ENCODE results near the gene SSBP3.

The SSBP3 gene

DNA sequence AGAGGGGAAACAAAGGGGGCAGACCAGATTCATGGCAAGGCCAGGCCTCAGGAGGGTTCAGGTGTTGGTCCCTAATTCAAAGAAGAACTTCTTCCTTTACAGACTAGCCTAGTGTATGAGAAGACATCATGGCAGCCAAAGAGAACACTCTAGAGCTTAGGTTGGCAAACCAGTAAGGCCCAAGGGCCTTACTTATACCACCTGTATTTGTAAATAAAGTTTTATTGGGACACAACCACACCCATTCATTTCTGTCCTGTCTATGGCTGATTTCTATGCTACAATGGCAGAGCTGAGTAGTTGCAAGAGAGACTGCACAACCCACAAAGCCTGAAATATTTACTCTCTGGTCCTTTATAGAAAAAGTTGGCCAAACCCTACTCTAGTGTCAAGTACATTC is 42.3 kb downstream of the SSBP3 start:
- no peaks in the 10 kb centered on the region for H3K4me1 ChIP-seq (ENCODE audit: low read length)
- H3K79me2 ChIP-seq (ENCODE audit: low read length) = no peaks in the 10 kb centered on the region
- no peaks in the 10 kb centered on the region for H3K36me3 ChIP-seq (replicated peaks; ENCODE audit: low read depth, low read length)
- no peak overlapping the region for H3K4me2 ChIP-seq (ENCODE audit: low read length)
- H3K9me3 ChIP-seq (ENCODE audit: insufficient read depth, low read length) = no peaks in the 10 kb centered on the region
- H3K27me3 ChIP-seq (ENCODE audit: low read depth, low read length) = no peaks in the 10 kb centered on the region
- no peak overlapping the region for H3K9ac ChIP-seq (ENCODE audit: low read length)
- no peak overlapping the region for H3K27ac ChIP-seq (ENCODE audit: low read length)
- H3K4me3 ChIP-seq (ENCODE audit: low read length) = no peak overlapping the region
- H2AFZ ChIP-seq (ENCODE audit: low read depth, low read length) = no peak overlapping the region
- no peaks in the 10 kb centered on the region for H4K20me1 ChIP-seq (ENCODE audit: insufficient read depth, low read length)
- TF ChIP-seq, protein P1, sequence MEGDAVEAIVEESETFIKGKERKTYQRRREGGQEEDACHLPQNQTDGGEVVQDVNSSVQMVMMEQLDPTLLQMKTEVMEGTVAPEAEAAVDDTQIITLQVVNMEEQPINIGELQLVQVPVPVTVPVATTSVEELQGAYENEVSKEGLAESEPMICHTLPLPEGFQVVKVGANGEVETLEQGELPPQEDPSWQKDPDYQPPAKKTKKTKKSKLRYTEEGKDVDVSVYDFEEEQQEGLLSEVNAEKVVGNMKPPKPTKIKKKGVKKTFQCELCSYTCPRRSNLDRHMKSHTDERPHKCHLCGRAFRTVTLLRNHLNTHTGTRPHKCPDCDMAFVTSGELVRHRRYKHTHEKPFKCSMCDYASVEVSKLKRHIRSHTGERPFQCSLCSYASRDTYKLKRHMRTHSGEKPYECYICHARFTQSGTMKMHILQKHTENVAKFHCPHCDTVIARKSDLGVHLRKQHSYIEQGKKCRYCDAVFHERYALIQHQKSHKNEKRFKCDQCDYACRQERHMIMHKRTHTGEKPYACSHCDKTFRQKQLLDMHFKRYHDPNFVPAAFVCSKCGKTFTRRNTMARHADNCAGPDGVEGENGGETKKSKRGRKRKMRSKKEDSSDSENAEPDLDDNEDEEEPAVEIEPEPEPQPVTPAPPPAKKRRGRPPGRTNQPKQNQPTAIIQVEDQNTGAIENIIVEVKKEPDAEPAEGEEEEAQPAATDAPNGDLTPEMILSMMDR (IDR thresholded peaks at IDR 0.05; ENCODE audit: low read depth, low read length) = no peak
- no peak for TF ChIP-seq EZH2phosphoT487 (IDR thresholded peaks at IDR 0.05; ENCODE audit: low read depth)

DNA sequence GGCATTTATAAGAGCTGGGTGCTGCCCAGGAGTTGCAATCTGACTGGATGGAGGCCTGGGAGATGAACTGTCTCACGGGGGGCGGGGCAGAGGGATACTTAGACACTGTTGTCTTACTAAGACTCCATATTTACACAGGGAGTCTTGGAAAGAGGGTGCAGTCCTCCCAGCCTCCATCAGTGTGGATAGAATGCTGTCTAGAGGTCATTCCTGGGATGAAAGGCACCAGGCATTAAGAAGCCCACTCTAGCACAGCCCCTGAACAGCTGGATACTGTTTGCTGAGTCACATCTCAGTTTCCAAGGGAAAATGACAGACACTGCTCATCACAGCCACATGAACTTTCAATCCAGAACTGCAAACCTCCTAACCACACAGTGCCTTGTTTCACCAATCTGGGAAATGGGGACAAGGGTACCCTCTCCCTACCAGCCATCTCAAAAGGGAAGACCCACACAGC is 43.3 kb downstream of the SSBP3 start:
- Histone ChIP-seq H3K4me1 (ENCODE audit: low read length) (no peaks in the 10 kb centered on the region), H3K27ac (ENCODE audit: low read length) (no peak overlapping the region)

DNA sequence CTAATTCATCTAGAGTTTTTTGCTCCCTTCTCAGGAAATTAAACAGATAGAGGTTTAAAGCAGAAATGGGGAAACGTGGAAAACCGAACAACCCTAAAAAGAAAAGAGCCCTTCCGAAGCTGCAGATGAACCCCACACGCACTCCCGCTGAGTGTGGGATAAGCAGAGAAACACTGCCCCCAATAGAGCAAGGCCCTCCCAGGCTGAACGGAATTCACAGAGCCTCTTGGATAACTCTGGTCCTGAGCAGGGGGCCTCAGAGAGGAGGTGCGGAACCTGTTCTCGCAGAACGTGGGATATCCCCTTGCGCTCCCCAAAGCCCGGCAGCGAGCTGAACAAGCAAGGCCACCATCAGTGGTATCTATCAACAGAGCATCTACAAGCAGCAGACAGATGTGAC is 44.9 kb downstream of the SSBP3 start:
- TF ChIP-seq, protein P1 (IDR thresholded peaks at IDR 0.05; ENCODE audit: low read depth, low read length) = no peak
- no peak for TF ChIP-seq EZH2phosphoT487 (IDR thresholded peaks at IDR 0.05; ENCODE audit: low read depth)
- Histone ChIP-seq H3K4me1 (ENCODE audit: low read length) (no peaks in the 10 kb centered on the region), H3K9ac (ENCODE audit: low read length) (no peak overlapping the region), H3K9me3 (ENCODE audit: insufficient read depth, low read length) (no peaks in the 10 kb centered on the region), H3K36me3 (replicated peaks; ENCODE audit: low read depth, low read length) (no peaks in the 10 kb centered on the region), H3K79me2 (ENCODE audit: low read length) (no peaks in the 10 kb centered on the region), H3K4me3 (ENCODE audit: low read length) (no peak overlapping the region), H3K27me3 (ENCODE audit: low read depth, low read length) (no peaks in the 10 kb centered on the region), H3K4me2 (ENCODE audit: low read length) (no peak overlapping the region), H3K27ac (ENCODE audit: low read length) (no peak overlapping the region), H4K20me1 (ENCODE audit: insufficient read depth, low read length) (no peaks in the 10 kb centered on the region), H2AFZ (ENCODE audit: low read depth, low read length) (no peak overlapping the region)

More for the DNA sequence above, 43.3 kb downstream of the SSBP3 start:
- Histone ChIP-seq H3K27me3 (ENCODE audit: low read depth, low read length) (no peaks in the 10 kb centered on the region), H4K20me1 (ENCODE audit: insufficient read depth, low read length) (no peaks in the 10 kb centered on the region), H3K9ac (ENCODE audit: low read length) (no peak overlapping the region), H3K4me3 (ENCODE audit: low read length) (no peak overlapping the region), H2AFZ (ENCODE audit: low read depth, low read length) (no peak overlapping the region), H3K79me2 (ENCODE audit: low read length) (no peaks in the 10 kb centered on the region), H3K9me3 (ENCODE audit: insufficient read depth, low read length) (no peaks in the 10 kb centered on the region), H3K4me2 (ENCODE audit: low read length) (no peak overlapping the region), H3K36me3 (replicated peaks; ENCODE audit: low read depth, low read length) (no peaks in the 10 kb centered on the region)
- TF ChIP-seq, protein P1 (IDR thresholded peaks at IDR 0.05; ENCODE audit: low read depth, low read length) = no peak
- TF ChIP-seq EZH2phosphoT487 (IDR thresholded peaks at IDR 0.05; ENCODE audit: low read depth) = no peak

DNA sequence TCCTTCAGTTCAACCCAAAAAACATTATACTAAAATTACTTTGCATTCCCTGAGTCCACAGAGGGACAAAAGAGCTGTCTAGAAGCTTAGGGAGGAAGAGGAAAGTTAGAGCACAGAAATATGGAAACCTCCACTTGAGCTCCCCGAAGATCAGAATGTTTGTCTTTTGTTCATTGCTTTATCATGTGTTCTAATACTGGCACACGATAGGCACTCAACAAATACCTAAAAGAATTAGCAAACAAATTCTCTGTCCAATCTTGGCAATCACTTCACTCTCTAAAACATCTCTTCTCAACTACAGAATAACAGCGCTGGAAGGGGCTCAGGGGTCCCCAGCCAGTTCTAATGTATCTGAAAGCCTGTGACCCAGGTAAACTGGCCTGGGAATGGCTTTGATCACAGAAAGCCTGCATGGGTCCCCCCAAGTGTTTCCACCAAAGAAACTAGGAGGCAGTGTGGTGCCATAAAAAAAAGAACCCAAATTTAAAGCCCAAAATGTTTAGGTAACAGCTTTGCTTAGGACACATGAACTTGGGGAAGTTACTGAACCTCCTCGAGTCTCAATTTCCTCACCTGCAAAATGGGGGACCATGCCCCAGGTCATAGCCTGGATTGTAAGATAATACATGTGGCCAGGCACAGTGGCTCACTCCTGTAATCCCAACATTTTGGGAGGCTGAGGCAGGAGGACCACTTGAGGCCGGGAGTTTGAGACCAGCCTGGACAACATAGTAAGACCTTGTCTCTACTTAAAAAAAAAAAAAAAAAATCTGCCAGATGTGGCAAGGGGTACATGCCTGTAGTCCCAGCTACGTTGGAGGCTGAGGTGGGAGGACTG is 45.8 kb downstream of the SSBP3 start:
- no peaks in the 10 kb centered on the region for H3K4me1 ChIP-seq (ENCODE audit: low read length)
- H2AFZ ChIP-seq (ENCODE audit: low read depth, low read length) = no peak overlapping the region
- no peaks in the 10 kb centered on the region for H3K36me3 ChIP-seq (replicated peaks; ENCODE audit: low read depth, low read length)
- H3K79me2 ChIP-seq (ENCODE audit: low read length) = no peaks in the 10 kb centered on the region
- TF ChIP-seq, protein P1 (IDR thresholded peaks at IDR 0.05; ENCODE audit: low read depth, low read length) = peak; percentile 12; the same call in 1 of the 2 replicates
- no peak for TF ChIP-seq EZH2phosphoT487 (IDR thresholded peaks at IDR 0.05; ENCODE audit: low read depth)
- H3K4me2 ChIP-seq (ENCODE audit: low read length) = no peak overlapping the region
- no peak overlapping the region for H3K9ac ChIP-seq (ENCODE audit: low read length)
- no peaks in the 10 kb centered on the region for H3K9me3 ChIP-seq (ENCODE audit: insufficient read depth, low read length)
- H3K27me3 ChIP-seq (ENCODE audit: low read depth, low read length) = no peaks in the 10 kb centered on the region
- no peaks in the 10 kb centered on the region for H4K20me1 ChIP-seq (ENCODE audit: insufficient read depth, low read length)
- no peak overlapping the region for H3K27ac ChIP-seq (ENCODE audit: low read length)
- no peak overlapping the region for H3K4me3 ChIP-seq (ENCODE audit: low read length)
